PC-3 (cell line): ENCODE measurements around the gene ARHGAP15. TPM values are rescaled to one million over a fixed set of nuclear protein-coding genes. Genes with fewer than 3 reads are reported as not detected.

Source experiments
- ATAC-seq: fragments of 200-7000 bp; cut with Tn5 transposase; 2 replicates; pipeline ENCODE4 v1.9.1; 2020; ENCODE audit warnings: mild to moderate bottlenecking, moderate library complexity
- BruUV-seq: library from RNA; stranded (reverse); fragments of 400-500 nt; replicated peaks from 2 replicates; lab custom pipeline; 2021; lab: Mats Ljungman, UMichigan
- CTCF ChIA-PET: fragments of 300-600 bp; sonication (Branson Sonifier 250); formaldehyde crosslinking; loops from one replicate; lab custom pipeline; 2022; ENCODE audit warnings: antibody characterized with exemption; lab: Charles Lee
- POLR2A ChIA-PET: fragments of 300-600 bp; sonication (Branson Sonifier 250); formaldehyde crosslinking; loops from one replicate; lab custom pipeline; 2022; ENCODE audit warnings: antibody characterized with exemption; ENCODE audit not compliant: unreplicated experiment; lab: Charles Lee
- DNase-seq: peaks from one replicate; pipeline ENCODE4 v3.0.0-alpha.2; 2015
- H2AFZ ChIP-seq: fragments of 300-600 bp; sonication (generic); 2 replicates; pipeline ENCODE4 v1.6.0; 2016; ENCODE audit warnings: antibody characterized with exemption, low read length
- H3F3A ChIP-seq: fragments of 300-600 bp; sonication (generic); one replicate; pipeline ENCODE4 v1.6.0; 2017; ENCODE audit warnings: antibody characterized with exemption, low read length, control low read depth, mild to moderate bottlenecking; ENCODE audit not compliant: unreplicated experiment
- H3K27ac ChIP-seq: fragments of 300-600 bp; sonication (generic); 2 replicates; pipeline ENCODE4 v1.5.1; 2016; ENCODE audit warnings: mild to moderate bottlenecking, low read length
- H3K27me3 ChIP-seq: fragments of 300-600 bp; sonication (generic); 2 replicates; pipeline ENCODE4 v1.6.1; 2016; ENCODE audit warnings: low read length, mixed read lengths
- H3K36me3 ChIP-seq: fragments of 300-600 bp; sonication (generic); 2 replicates; pipeline ENCODE4 v1.6.1; 2016; ENCODE audit warnings: low read depth, mixed run types, low read length, mixed read lengths
- H3K4me1 ChIP-seq: fragments of 300-600 bp; sonication (generic); 2 replicates; pipeline ENCODE4 v1.5.1; 2016; ENCODE audit warnings: low read length; ENCODE audit not compliant: insufficient read depth
- H3K4me2 ChIP-seq: fragments of 300-600 bp; sonication (generic); 2 replicates; pipeline ENCODE4 v1.6.0; 2016; ENCODE audit warnings: low read length
- H3K4me3 ChIP-seq: fragments of 300-600 bp; sonication (generic); 2 replicates; pipeline ENCODE4 v1.5.1; 2016; ENCODE audit warnings: mild to moderate bottlenecking, low read length, mixed read lengths
- H3K79me2 ChIP-seq: fragments of 300-600 bp; sonication (generic); 2 replicates; pipeline ENCODE4 v1.6.1; 2017; ENCODE audit warnings: low read length, mixed read lengths
- H3K9ac ChIP-seq: fragments of 300-600 bp; sonication (generic); 2 replicates; pipeline ENCODE4 v1.6.0; 2016; ENCODE audit warnings: mild to moderate bottlenecking, low read length
- H3K9me2 ChIP-seq: fragments of 300-600 bp; sonication (generic); replicated peaks from 2 replicates; pipeline ENCODE4 v1.6.1; 2016; ENCODE audit warnings: mixed run types, low read length, mixed read lengths
- H3K9me3 ChIP-seq: fragments of 300-600 bp; sonication (generic); 2 replicates; pipeline ENCODE4 v1.6.1; 2016; ENCODE audit warnings: low read length, mixed read lengths
- H4K20me1 ChIP-seq: fragments of 300-600 bp; sonication (generic); 2 replicates; pipeline ENCODE4 v1.6.1; 2016; ENCODE audit warnings: low read length, mixed read lengths
- EZH2 ChIP-seq: fragments of 300-600 bp; sonication (generic); IDR thresholded peaks from one replicate; pipeline ENCODE4 v1.6.1; 2017; ENCODE audit warnings: antibody characterized with exemption, mild to moderate bottlenecking, low read length; ENCODE audit not compliant: unreplicated experiment
- EZH2phosphoT487 ChIP-seq: fragments of 300-600 bp; sonication (generic); IDR thresholded peaks from 2 replicates; pipeline ENCODE4 v1.6.1; 2018; ENCODE audit warnings: mild to moderate bottlenecking, antibody characterized with exemption, low read length, borderline replicate concordance
- intact Hi-C: fragments of 100-400 bp; cut with micrococcal nuclease; formaldehyde crosslinking; loops from 2 replicates; pipeline ENCODE4 v1.9.0; 2023
- total RNA-seq: library from RNA; depleted of rRNA; stranded (reverse); fragments of >200 nt; gene quantifications from 2 replicates; pipeline ENCODE4 v1.2.3, GENCODE V29; 2014
- TF ChIP-seq, protein P1 (sequence below): fragments of 300-600 bp; sonication (generic); conservative IDR thresholded peaks from 2 replicates; pipeline ENCODE4 v1.5.1; 2017; ENCODE audit warnings: antibody characterized with exemption, low read depth, mild to moderate bottlenecking, low read length

ARHGAP15 gene
- total RNA-seq, 1 experiment from 2014 or later, result not detected

DNA sequence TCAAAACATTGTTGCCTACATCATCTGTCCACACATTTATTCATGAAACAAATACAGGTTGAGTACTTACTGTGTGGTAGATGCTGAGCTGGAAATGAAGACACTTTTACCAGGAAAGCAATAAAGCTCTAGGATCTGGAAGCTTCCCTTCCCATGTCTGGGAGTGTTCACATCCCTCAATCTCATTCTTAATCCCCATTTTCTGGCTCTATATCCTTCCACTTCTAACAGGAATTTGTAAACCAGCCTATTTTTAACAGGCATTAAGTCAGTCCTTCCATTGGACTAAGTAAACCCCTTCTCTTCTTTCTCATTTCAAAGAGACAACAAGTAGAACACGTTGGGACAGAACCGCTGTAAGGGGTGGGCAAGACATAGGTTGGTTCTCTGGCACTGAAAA lies 589.5 kb downstream of the ARHGAP15 start:
- Histone ChIP-seq H3K4me3 (no peak overlapping the region), H2AFZ (no peak overlapping the region), H3K36me3 (no peaks in the 10 kb centered on the region), H3K9me2 (no peaks in the 10 kb centered on the region), H3K9me3 (no peaks in the 10 kb centered on the region), H3K79me2 (no peaks in the 10 kb centered on the region), H3K27ac (no peak overlapping the region), H4K20me1 (no peaks in the 10 kb centered on the region), H3K4me2 (no peak overlapping the region), H3K9ac (no peak overlapping the region), H3K27me3 (no peaks in the 10 kb centered on the region), H3K4me1 (peaks cover 4% of the 10 kb centered on the region; the same call in 1 of the 2 replicates), H3F3A (no peaks in the 10 kb centered on the region)
- POLR2A ChIA-PET, result no interaction called here
- ATAC-seq, result no peak
- TF ChIP-seq, protein P1, sequence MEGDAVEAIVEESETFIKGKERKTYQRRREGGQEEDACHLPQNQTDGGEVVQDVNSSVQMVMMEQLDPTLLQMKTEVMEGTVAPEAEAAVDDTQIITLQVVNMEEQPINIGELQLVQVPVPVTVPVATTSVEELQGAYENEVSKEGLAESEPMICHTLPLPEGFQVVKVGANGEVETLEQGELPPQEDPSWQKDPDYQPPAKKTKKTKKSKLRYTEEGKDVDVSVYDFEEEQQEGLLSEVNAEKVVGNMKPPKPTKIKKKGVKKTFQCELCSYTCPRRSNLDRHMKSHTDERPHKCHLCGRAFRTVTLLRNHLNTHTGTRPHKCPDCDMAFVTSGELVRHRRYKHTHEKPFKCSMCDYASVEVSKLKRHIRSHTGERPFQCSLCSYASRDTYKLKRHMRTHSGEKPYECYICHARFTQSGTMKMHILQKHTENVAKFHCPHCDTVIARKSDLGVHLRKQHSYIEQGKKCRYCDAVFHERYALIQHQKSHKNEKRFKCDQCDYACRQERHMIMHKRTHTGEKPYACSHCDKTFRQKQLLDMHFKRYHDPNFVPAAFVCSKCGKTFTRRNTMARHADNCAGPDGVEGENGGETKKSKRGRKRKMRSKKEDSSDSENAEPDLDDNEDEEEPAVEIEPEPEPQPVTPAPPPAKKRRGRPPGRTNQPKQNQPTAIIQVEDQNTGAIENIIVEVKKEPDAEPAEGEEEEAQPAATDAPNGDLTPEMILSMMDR, result no peak
- no peak for TF ChIP-seq EZH2
- no peak for TF ChIP-seq EZH2phosphoT487
- no TSS peak for BruUV-seq
- no peak for DNase-seq
- CTCF ChIA-PET, result no interaction called here
- intact Hi-C loops, result no loop called here

DNA sequence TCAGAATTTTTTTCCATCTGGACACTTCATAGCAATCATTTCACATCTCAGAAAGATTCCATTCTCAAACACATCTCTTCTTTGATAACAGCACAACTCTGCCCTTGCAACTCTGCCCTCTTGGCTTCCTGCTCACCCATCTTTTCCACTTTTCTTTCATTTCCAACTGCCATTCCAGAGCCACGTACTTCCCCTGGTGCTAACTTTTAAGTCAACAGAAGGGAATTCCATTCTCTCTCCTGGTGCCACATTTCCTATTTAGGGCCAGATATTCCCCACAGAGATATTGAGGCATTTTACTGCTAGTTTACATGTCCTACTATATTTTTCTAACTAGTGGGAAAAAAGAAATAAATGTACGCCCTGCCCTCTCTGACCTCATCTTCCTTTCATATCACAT lies 590.2 kb downstream of the ARHGAP15 start:
- POLR2A ChIA-PET, result no interaction called here
- Histone ChIP-seq H3F3A (no peaks in the 10 kb centered on the region), H3K9me2 (no peaks in the 10 kb centered on the region), H3K4me3 (no peak overlapping the region), H2AFZ (no peak overlapping the region), H3K27me3 (no peaks in the 10 kb centered on the region), H3K9ac (no peak overlapping the region), H4K20me1 (no peaks in the 10 kb centered on the region), H3K36me3 (no peaks in the 10 kb centered on the region), H3K4me2 (no peak overlapping the region), H3K27ac (no peak overlapping the region), H3K9me3 (no peaks in the 10 kb centered on the region), H3K4me1 (peaks cover 4% of the 10 kb centered on the region; the same call in 1 of the 2 replicates), H3K79me2 (no peaks in the 10 kb centered on the region)
- DNase-seq (no peak), ATAC-seq (no peak)
- intact Hi-C loops, result no loop called here
- no TSS peak for BruUV-seq
- TF ChIP-seq EZH2phosphoT487 (no peak), EZH2 (no peak)
- TF ChIP-seq, protein P1, result no peak
- CTCF ChIA-PET, result no interaction called here

DNA sequence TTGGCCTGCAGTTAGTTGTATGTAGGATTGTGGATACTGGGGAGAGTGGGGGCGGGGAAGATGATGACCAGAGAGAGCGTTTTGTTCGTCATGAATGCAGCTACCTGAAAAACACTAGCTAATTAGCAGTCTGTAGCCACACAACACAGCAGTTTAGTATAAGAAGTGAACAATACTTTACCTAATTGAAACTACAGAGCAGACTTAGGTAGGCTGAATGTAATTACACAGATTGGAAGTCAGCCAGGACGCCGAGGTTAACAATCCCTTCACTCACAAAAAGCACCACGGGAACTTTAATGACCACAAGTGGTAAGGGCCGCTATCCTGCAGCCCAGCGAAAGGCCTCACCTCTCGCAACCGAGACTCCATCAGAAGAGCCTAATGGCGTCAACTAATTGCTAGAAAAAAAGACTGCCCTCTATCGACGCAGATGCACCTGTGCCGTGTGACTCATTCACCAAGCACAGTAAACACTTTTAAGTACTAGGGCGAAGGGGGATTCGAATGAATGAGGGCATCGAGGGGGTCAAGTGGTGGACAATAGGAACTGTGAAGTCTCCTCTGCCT lies 591.0 kb downstream of the ARHGAP15 start:
- intact Hi-C loops, result no loop called here
- Histone ChIP-seq H3K27me3 (no peaks in the 10 kb centered on the region), H3K79me2 (no peaks in the 10 kb centered on the region), H3K9me3 (no peaks in the 10 kb centered on the region), H2AFZ (no peak overlapping the region), H3K9ac (no peak overlapping the region), H3K4me3 (no peak overlapping the region), H3K4me2 (no peak overlapping the region), H3K27ac (no peak overlapping the region), H3K36me3 (no peaks in the 10 kb centered on the region), H3F3A (no peaks in the 10 kb centered on the region), H3K4me1 (peaks cover 7% of the 10 kb centered on the region), H3K9me2 (no peaks in the 10 kb centered on the region), H4K20me1 (no peaks in the 10 kb centered on the region)
- TF ChIP-seq EZH2 (no peak), EZH2phosphoT487 (no peak)
- TF ChIP-seq, protein P1, result no peak
- POLR2A ChIA-PET, result no interaction called here
- ATAC-seq (no peak), DNase-seq (no peak)
- BruUV-seq, result no TSS peak
- CTCF ChIA-PET, result no interaction called here
